Choroid plexus epithelial cell (primary cell): ENCODE data around the gene ESPL1.

Experiments used
- DNase-seq: peaks from one replicate; pipeline ENCODE4 v3.0.0-alpha.2; 2010; ENCODE audit warnings: low read depth
- H3K4me3 ChIP-seq: 2 replicates; pipeline ENCODE4 v1.5.1; 2011; ENCODE audit warnings: low read depth, mild to moderate bottlenecking, control low read depth, low read length, moderate library complexity
- CTCF ChIP-seq: conservative IDR thresholded peaks from 2 replicates; pipeline ENCODE4 v1.5.1; 2011; ENCODE audit warnings: low read depth, mild to moderate bottlenecking, control low read depth, inconsistent platforms, low read length, moderate library complexity

The ESPL1 gene

GRCh38 chr12:53267999-53268629, at the start of gene ESPL1:
Gene ESPL1, plus strand, starts transcription at chr12:53268299. Its CDS starts 468 bp downstream, at chr12:53268767.
- peak; percentile 74 for DNase-seq
- peak; percentile 39 for TF ChIP-seq CTCF
- H3K4me3 ChIP-seq = peak within 1 kb of the TSS; percentile 92

GRCh38 chr12:53218551-53219291, 49.4 kb upstream of the ESPL1 start:
- peak; percentile 33 for DNase-seq

GRCh38 chr12:53219292-53219955, 48.7 kb upstream of the ESPL1 start:
- TF ChIP-seq CTCF = no peak
- peak; percentile 60 for DNase-seq
- H3K4me3 ChIP-seq = peak overlapping the region; percentile 81

More at GRCh38 chr12:53218551-53219291, 49.4 kb upstream of the ESPL1 start:
- no peak for TF ChIP-seq CTCF
- peak overlapping the region; percentile 81 for H3K4me3 ChIP-seq

- peak overlapping the region; percentile 81 for H3K4me3 ChIP-seq
- no peak for TF ChIP-seq CTCF
- DNase-seq = peak; percentile 90
Measured at GRCh38 chr12:53219956-53220693, 48.0 kb upstream of the ESPL1 start.

GRCh38 chr12:53220694-53221202, 47.4 kb upstream of the ESPL1 start:
- TF ChIP-seq CTCF = no peak
- H3K4me3 ChIP-seq = peak overlapping the region; percentile 81
- peak; percentile 97 for DNase-seq

GRCh38 chr12:53221203-53222080, 46.7 kb upstream of the ESPL1 start:
- H3K4me3 ChIP-seq = peak overlapping the region; percentile 81
- peak; percentile 7 for TF ChIP-seq CTCF
- peak; percentile 58 for DNase-seq
